ENCODE data around the gene STX1B. TPM values are rescaled to one million over a fixed set of nuclear protein-coding genes. Genes with fewer than 3 reads are reported as not detected.

Gene STX1B
- total and polyA plus RNA-seq, 2 of the 8 experiments (the other 6 are each of a cell fraction or from before 2014, with no cell fraction given), result 8.9 to 20.2 TPM

DNA sequence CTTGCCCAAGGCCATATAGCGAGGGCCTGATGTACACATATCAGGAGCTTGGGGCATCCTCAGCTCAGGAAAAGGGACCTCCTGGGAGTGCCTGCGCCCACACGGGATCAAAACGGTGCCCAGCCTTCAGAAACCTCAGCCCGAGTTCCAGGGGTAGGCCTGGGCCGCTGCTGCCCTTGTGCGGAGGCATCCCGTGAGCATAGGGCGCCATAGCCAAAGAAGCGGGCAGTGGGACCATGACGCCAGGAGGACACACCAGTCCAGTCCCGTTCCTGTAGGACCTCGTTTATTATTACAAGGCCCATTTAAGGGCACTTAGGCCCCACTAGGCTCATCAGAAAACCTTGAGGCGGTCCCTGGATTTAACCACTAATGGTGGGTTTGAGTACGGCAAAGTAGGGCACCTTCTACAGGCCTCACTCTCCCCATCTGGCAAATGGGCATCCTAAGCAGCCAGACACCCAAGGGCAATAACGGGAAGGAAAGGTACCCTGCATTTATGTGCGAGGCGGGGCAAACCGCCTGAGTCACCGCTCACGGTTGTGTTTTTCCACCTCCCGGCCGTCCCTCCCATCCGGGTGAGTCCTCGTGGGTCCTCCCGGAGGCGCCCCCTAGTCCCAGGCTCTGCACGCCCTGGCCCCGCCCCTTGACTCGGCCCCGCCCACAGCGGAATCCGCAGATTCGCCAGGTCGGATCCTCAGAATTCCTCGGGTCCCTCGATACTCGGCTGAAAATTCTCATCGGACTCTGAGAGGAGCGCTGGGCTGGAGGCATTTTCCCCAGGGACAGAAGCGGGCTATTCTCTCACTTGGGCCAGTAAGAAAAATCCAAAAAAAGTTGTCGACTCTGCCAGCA, 53.6 kb downstream of the STX1B start (continued):
- TF ChIP-seq, protein P1, sequence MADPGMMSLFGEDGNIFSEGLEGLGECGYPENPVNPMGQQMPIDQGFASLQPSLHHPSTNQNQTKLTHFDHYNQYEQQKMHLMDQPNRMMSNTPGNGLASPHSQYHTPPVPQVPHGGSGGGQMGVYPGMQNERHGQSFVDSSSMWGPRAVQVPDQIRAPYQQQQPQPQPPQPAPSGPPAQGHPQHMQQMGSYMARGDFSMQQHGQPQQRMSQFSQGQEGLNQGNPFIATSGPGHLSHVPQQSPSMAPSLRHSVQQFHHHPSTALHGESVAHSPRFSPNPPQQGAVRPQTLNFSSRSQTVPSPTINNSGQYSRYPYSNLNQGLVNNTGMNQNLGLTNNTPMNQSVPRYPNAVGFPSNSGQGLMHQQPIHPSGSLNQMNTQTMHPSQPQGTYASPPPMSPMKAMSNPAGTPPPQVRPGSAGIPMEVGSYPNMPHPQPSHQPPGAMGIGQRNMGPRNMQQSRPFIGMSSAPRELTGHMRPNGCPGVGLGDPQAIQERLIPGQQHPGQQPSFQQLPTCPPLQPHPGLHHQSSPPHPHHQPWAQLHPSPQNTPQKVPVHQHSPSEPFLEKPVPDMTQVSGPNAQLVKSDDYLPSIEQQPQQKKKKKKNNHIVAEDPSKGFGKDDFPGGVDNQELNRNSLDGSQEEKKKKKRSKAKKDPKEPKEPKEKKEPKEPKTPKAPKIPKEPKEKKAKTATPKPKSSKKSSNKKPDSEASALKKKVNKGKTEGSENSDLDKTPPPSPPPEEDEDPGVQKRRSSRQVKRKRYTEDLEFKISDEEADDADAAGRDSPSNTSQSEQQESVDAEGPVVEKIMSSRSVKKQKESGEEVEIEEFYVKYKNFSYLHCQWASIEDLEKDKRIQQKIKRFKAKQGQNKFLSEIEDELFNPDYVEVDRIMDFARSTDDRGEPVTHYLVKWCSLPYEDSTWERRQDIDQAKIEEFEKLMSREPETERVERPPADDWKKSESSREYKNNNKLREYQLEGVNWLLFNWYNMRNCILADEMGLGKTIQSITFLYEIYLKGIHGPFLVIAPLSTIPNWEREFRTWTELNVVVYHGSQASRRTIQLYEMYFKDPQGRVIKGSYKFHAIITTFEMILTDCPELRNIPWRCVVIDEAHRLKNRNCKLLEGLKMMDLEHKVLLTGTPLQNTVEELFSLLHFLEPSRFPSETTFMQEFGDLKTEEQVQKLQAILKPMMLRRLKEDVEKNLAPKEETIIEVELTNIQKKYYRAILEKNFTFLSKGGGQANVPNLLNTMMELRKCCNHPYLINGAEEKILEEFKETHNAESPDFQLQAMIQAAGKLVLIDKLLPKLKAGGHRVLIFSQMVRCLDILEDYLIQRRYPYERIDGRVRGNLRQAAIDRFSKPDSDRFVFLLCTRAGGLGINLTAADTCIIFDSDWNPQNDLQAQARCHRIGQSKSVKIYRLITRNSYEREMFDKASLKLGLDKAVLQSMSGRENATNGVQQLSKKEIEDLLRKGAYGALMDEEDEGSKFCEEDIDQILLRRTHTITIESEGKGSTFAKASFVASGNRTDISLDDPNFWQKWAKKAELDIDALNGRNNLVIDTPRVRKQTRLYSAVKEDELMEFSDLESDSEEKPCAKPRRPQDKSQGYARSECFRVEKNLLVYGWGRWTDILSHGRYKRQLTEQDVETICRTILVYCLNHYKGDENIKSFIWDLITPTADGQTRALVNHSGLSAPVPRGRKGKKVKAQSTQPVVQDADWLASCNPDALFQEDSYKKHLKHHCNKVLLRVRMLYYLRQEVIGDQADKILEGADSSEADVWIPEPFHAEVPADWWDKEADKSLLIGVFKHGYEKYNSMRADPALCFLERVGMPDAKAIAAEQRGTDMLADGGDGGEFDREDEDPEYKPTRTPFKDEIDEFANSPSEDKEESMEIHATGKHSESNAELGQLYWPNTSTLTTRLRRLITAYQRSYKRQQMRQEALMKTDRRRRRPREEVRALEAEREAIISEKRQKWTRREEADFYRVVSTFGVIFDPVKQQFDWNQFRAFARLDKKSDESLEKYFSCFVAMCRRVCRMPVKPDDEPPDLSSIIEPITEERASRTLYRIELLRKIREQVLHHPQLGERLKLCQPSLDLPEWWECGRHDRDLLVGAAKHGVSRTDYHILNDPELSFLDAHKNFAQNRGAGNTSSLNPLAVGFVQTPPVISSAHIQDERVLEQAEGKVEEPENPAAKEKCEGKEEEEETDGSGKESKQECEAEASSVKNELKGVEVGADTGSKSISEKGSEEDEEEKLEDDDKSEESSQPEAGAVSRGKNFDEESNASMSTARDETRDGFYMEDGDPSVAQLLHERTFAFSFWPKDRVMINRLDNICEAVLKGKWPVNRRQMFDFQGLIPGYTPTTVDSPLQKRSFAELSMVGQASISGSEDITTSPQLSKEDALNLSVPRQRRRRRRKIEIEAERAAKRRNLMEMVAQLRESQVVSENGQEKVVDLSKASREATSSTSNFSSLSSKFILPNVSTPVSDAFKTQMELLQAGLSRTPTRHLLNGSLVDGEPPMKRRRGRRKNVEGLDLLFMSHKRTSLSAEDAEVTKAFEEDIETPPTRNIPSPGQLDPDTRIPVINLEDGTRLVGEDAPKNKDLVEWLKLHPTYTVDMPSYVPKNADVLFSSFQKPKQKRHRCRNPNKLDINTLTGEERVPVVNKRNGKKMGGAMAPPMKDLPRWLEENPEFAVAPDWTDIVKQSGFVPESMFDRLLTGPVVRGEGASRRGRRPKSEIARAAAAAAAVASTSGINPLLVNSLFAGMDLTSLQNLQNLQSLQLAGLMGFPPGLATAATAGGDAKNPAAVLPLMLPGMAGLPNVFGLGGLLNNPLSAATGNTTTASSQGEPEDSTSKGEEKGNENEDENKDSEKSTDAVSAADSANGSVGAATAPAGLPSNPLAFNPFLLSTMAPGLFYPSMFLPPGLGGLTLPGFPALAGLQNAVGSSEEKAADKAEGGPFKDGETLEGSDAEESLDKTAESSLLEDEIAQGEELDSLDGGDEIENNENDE (IDR thresholded peaks at IDR 0.05; ENCODE audit: insufficient replicate concordance, low read length), result no peak
- TF ChIP-seq, protein P2, sequence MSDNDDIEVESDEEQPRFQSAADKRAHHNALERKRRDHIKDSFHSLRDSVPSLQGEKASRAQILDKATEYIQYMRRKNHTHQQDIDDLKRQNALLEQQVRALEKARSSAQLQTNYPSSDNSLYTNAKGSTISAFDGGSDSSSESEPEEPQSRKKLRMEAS (IDR thresholded peaks at IDR 0.05), result 0 out of 2 replicates have a peak, but pooled peaks have one; percentile 22
- TF ChIP-seq RXRA (IDR thresholded peaks at IDR 0.05; ENCODE audit: insufficient read depth, low read depth, low read length), result no peak
- TF ChIP-seq RFX5 (IDR thresholded peaks at IDR 0.05; ENCODE audit: borderline replicate concordance, low read depth, low read length), result no peak
- TF ChIP-seq BRCA1 (IDR thresholded peaks at IDR 0.05; ENCODE audit: low read depth, low read length), result no peak
- no peak for TF ChIP-seq POU5F1 (IDR thresholded peaks at IDR 0.05; ENCODE audit: low read depth, low read length)
- no peak for TF ChIP-seq CBX5 (IDR thresholded peaks at IDR 0.05; ENCODE audit: low read depth, low read length)
- no peak; the same call in 1 of the 2 replicates for TF ChIP-seq TBP (IDR thresholded peaks at IDR 0.05; ENCODE audit: low read depth, low read length)
- no peak for TF ChIP-seq FOSL1 (IDR thresholded peaks at IDR 0.05; ENCODE audit: insufficient read depth, low read depth, low read length)
